Stimulated activated CD8-positive, alpha-beta memory T cell treated with anti-CD3 and anti-CD28 coated beads, Interleukin-2, amount 100 ng/mL, for 48 hours (primary cell): ENCODE measurements around the gene C10orf53.

ENCODE experiments used
- DNase-seq, 2 donors: peaks; one replicate each; pipeline ENCODE4 v3.0.0-alpha.2; 2020; ENCODE audit warnings: low read depth in 2 of 2

Gene C10orf53

GRCh38 chr10:49737474-49738201, 58.2 kb downstream of the C10orf53 start:
- DNase-seq = no peak

- no peak for DNase-seq
These were observed 59.3 kb downstream of the C10orf53 start for GRCh38 chr10:49738616-49739360.

DNA sequence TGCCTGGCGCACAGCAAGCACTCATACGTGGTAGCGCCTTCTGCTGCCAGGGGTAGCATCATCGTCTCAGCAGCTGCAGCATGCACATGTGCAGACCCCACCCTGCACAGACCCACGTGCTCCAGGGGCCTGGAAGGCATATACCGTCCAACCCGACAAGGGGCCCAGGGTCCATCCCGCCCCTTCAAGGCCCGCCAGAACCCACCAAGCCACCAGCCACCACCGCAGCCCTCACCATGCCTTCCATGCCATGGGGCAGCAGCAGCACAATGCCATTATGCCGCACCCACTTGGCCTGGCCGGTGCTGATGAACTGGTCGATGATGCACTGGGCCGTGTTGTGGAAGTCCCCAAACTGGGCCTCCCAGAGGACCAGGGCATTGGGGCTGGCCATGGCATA, 60.0 kb downstream of the C10orf53 start:
- DNase-seq = no peak

DNA sequence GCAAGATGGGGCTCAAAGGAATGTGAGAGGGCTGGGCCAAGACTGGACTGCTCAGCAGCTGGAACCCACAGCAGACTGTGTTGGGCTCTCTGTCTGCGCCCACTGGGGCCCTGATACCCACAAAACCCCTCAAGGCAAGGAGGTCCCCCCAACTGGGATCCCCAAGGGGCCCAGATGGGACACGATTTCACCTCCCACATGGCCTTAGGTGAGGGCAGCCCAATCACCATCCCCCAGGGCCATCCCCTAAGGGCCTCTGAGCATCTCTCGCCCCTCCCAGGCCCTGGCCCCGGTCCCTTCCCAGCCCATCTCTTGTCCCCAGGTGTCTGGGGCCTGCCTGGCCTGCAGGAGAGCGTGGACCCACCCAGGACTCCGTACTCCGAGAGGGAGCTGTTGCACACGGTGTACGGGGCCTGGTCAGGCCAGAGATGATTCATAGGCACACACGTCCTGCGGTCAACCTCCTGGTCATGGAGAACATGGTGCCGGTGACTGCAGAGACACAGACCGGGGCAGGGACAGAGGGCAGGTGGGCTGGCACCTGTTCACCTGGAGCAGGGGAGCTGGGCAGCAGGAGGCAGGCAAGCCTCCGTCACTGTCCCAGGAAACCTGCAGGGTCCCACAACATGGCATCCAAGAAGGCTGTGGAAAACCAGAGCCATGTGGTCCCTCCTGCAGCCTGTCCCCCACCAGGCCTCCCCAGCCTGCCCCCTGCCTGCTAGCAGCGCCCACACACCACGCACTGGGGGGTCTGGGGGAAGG, 61.1 kb downstream of the C10orf53 start:
- no peak for DNase-seq

DNA sequence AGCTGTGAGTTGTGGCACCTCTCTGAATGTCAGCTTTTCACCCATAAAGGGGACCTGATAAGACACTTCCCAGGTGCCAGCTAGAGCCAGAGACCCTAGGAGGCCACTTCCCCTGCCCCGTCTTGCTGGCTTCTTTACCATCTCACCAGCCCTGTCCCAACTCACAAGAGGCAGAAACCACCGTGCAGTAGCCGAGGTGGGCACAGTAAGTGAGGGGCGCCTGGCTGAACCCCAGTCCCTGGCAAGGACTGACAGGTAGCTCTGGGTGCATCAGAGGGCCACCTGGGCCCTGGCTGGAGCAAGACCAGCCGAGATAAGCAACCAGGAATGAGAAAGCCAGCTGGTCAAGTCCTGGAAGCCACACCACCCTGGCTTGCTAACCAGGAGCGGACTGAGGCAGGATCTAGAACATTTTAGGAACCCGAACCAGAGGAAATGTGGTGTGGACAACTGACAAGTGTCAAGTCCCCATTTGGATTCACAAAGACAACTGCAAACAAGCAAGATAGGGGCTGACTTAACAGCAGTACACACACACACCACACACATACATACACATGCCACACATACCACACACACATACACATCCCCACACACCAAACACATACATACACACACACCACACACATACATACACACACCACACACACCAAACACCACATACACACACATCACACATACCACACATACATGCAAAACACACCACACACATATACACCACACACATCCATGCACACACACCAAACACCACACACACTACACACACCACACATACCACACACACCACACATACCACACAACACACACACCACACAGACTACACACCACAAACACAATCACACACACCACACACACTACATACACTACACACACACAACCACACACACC, 61.9 kb downstream of the C10orf53 start:
- no peak for DNase-seq

DNA sequence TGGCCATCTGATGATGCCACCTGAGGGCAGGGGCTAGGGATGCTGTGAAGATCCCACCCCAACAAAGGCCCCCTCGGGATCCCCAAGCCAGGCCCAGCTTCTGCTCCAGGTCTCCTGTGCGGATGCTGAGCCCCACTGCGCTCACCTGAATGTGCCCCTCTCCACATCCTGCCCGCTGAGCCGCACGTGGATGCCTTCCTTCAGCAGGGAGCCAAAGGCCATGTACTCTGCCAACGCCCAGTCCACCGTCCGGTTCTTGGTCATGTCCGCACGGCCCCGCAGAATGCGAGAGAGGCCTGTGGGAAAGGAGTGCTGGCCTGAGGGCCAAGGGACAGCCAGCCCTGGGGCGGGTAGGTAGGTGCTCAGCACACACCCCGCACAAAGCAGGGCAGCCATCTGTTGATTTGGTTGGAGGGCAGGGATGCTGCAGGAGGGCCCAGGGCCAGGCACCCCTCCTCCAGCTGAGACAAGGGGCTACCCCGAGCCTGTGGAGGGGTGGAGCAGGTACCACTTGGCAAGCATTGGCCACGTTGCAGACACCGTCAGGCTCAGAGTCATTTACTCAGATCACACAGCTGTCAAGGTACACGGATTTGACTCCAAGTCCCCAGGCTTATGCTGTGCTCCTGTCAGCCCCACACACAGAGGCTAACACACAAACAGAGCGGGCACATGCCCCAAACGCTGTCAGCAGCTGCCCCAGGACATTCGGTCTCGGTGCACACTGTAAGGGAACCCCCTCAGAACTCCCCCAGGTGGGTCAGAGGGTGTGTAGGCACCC, 63.4 kb downstream of the C10orf53 start:
- DNase-seq = no peak

- no peak for DNase-seq
These were observed 64.1 kb downstream of the C10orf53 start for GRCh38 chr10:49743464-49744075.

DNA sequence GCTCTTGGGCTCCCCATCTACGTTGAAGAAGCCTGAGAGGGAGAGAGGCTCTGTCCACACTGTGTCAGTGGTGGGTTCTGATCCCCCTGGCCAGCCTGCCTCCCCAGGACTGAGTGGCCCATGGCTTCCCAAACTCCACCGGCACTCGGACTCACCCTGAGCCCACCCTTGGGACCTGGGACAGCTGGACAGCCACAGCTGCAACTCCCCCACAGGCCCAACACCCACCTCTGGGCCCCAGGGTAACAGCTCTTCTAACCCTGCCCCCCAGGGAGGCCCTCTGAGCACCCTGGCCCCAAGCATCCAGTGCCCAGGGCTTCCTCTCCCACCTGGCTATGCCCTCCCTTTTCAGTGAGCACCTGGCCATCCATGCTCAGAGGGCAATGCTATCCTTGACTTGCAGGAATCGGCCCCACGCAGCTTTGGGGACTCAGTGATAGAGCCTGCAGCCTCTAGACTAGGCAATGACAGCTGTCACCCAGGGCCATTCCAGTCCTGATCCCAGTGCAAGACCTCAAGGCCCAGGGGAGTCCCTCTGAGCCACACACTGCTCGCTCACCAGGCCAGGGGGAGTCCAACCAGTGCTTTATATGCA, 64.7 kb downstream of the C10orf53 start:
- DNase-seq = no peak

DNA sequence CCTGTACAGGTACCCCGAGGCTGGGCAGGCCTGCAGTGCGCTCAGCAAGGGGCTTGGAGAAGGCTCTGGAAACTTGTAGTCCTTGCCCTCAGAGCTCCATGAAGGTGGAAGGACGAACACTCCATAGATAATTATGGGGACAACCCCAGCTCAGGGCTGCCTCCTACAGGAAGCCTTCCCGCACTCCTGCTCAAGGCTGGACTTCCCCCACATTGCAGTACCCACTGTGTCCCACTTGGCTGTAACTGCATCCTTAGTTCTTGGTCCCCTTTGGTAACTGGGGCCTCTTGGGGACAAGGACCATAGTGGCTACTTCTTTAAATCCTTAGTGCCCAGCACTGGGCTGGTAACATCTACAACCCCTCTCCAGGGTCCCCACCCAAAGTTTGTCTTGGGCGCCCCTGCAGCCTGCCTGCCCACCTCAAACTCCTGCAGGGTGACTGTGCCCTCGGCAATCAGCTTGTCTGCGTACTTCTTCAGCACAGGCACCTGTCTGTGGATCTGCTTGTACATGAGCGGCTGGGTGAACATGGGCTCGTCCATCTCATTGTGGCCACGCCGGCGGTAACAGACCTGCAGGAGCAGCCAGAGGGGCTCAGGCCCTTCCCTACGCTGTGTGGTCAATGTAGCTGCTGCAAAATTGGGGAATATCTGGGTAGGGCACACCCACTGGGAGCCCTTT, 65.6 kb downstream of the C10orf53 start:
- DNase-seq = no peak

DNA sequence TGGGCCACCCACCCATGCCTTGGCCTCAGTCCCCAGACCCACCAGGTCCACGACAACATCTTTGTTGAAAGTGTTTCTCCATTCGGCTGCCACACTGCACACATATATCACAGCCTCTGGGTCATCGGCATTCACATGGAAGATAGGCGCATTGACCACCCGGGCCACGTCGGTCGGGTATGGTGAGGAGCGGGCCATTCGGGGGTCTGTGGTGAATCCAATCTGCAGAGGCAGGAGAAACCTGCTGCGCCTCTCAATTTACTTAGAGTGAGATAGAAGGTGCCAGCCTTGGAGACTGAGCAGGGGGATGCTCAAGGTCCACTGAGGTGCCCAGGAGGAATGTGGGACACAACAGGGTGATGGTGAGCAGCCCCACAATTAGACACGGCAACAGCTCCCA, 66.3 kb downstream of the C10orf53 start:
- DNase-seq = no peak

GRCh38 chr10:49746626-49747302, 67.3 kb downstream of the C10orf53 start:
- DNase-seq = no peak
